Measurements from ENCODE around the gene DLGAP1.

DLGAP1 gene

DNA sequence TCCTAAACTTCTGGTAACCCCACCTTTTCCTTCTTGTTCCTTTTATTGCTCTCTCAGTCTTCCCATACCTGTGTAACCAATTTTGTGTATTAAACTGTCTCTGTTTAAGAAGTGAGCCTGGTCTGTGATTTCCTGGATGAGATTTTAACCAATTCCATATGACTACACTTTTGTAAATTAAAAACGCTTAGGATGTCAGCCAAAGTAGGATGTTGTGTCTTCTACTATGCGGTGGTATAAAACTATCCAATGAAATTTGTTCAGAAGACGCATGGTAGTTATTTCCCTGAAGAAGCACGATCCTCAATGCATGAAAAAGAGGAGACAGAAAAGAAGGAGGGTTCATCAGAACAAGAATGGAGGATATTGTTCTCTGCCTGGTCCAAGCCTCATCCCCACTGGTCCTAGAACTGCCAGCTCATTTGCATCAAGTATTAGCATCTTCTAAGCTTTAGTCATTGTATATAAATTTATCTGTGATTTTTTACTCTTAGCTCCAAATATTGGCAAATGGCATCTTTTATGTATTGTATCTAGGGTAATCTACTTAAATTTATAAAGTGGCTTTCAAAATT, 877.7 kb downstream of the DLGAP1 start:
- no peaks in the 10 kb centered on the region for H3K36me3 Mint-ChIP-seq
- no peak overlapping the region for H3K27ac Mint-ChIP-seq

GRCh38 chr18:3572761-3573160, 882.3 kb downstream of the DLGAP1 start:
- no peak overlapping the region for H3K27ac Mint-ChIP-seq

More for the DNA sequence above, 877.7 kb downstream of the DLGAP1 start:
- Mint-ChIP-seq H3K4me1 (ENCODE audit: low read depth) (no peaks in the 10 kb centered on the region), H3K27me3 (no peaks in the 10 kb centered on the region), H3K4me3 (no peak overlapping the region), H3K9me3 (ENCODE audit: low read depth) (no peaks in the 10 kb centered on the region)

GRCh38 chr18:3566851-3567250, 888.3 kb downstream of the DLGAP1 start:
- H3K9me3 Mint-ChIP-seq (ENCODE audit: low read depth) = peaks cover 4% of the 10 kb centered on the region
- no peak overlapping the region for H3K27ac Mint-ChIP-seq
- H3K4me3 Mint-ChIP-seq = no peak overlapping the region
- H3K27me3 Mint-ChIP-seq = no peaks in the 10 kb centered on the region
- H3K36me3 Mint-ChIP-seq = no peaks in the 10 kb centered on the region
- H3K4me1 Mint-ChIP-seq (ENCODE audit: low read depth) = no peaks in the 10 kb centered on the region

More at GRCh38 chr18:3572761-3573160, 882.3 kb downstream of the DLGAP1 start:
- Mint-ChIP-seq H3K27me3 (no peaks in the 10 kb centered on the region), H3K36me3 (no peaks in the 10 kb centered on the region), H3K4me1 (ENCODE audit: low read depth) (no peaks in the 10 kb centered on the region), H3K4me3 (no peak overlapping the region), H3K9me3 (ENCODE audit: low read depth) (no peaks in the 10 kb centered on the region)

DNA sequence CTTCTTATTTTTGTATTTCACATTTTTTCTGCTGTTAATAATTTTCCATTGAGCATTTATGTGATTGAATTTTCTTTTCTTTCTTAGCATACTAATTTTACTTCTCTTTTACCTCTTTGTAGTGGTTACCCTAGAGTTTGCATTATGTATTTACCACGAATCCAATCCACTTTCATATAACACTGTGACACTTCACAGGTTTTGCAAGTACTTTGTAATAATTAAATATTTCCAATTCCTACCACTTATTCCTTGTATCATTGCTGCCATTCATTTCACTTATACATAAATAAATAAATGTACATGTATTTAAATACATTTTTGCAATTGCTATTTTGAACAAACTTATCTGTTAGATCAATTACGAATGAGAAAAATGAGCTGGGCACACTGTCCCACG, 894.4 kb downstream of the DLGAP1 start:
- peaks cover 4% of the 10 kb centered on the region for H3K9me3 Mint-ChIP-seq (ENCODE audit: low read depth)
- no peaks in the 10 kb centered on the region for H3K27me3 Mint-ChIP-seq
- H3K36me3 Mint-ChIP-seq = no peaks in the 10 kb centered on the region
- H3K4me3 Mint-ChIP-seq = no peak overlapping the region
- no peaks in the 10 kb centered on the region for H3K4me1 Mint-ChIP-seq (ENCODE audit: low read depth)
- H3K27ac Mint-ChIP-seq = no peak overlapping the region

- H3K36me3 Mint-ChIP-seq = no peaks in the 10 kb centered on the region
- no peak overlapping the region for H3K27ac Mint-ChIP-seq
- H3K4me3 Mint-ChIP-seq = no peak overlapping the region
- no peaks in the 10 kb centered on the region for H3K27me3 Mint-ChIP-seq
- no peaks in the 10 kb centered on the region for H3K4me1 Mint-ChIP-seq (ENCODE audit: low read depth)
- no peaks in the 10 kb centered on the region for H3K9me3 Mint-ChIP-seq (ENCODE audit: low read depth)
Measured at GRCh38 chr18:3554811-3555427, 900.2 kb downstream of the DLGAP1 start.

DNA sequence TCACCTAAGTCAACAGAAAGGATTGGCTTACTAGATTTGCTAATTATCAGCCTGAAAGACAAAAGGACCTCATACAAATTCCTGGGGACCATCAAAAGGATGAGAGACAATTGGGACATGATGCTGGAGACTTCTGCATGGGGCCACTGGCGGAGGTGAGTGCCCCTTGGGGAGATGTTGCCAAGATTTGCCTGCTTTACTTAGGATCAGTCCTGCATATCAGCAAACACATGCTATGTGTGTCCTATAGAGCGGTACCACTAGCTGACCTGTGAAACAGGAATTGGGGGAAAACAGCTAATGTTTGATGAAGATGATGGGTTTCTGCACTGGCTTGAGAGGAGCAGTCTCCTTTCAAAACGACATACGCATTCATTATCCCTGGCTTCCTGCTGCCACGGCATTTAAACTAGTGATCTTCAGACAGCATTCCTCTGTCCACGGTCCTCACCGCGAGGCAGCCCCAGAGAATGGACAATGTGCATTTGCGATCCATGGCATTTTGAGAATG, 901.0 kb downstream of the DLGAP1 start:
- Mint-ChIP-seq H3K9me3 (ENCODE audit: low read depth) (no peaks in the 10 kb centered on the region), H3K4me1 (ENCODE audit: low read depth) (no peaks in the 10 kb centered on the region), H3K27me3 (no peaks in the 10 kb centered on the region), H3K27ac (no peak overlapping the region), H3K4me3 (no peak overlapping the region), H3K36me3 (no peaks in the 10 kb centered on the region)

GRCh38 chr18:3552305-3552704, 902.8 kb downstream of the DLGAP1 start:
- no peaks in the 10 kb centered on the region for H3K36me3 Mint-ChIP-seq
- no peaks in the 10 kb centered on the region for H3K4me1 Mint-ChIP-seq (ENCODE audit: low read depth)
- no peak overlapping the region for H3K4me3 Mint-ChIP-seq
- no peaks in the 10 kb centered on the region for H3K9me3 Mint-ChIP-seq (ENCODE audit: low read depth)
- no peak overlapping the region for H3K27ac Mint-ChIP-seq
- no peaks in the 10 kb centered on the region for H3K27me3 Mint-ChIP-seq

- no peaks in the 10 kb centered on the region for H3K4me1 Mint-ChIP-seq (ENCODE audit: low read depth)
Measured at GRCh38 chr18:3547891-3548615, 907.1 kb downstream of the DLGAP1 start.

GRCh38 chr18:3546106-3546505, 909.0 kb downstream of the DLGAP1 start:
- H3K36me3 Mint-ChIP-seq = no peaks in the 10 kb centered on the region
- H3K9me3 Mint-ChIP-seq (ENCODE audit: low read depth) = no peaks in the 10 kb centered on the region
- H3K27me3 Mint-ChIP-seq = no peaks in the 10 kb centered on the region
- no peaks in the 10 kb centered on the region for H3K4me1 Mint-ChIP-seq (ENCODE audit: low read depth)
- no peak overlapping the region for H3K4me3 Mint-ChIP-seq
- H3K27ac Mint-ChIP-seq = no peak overlapping the region

More at GRCh38 chr18:3547891-3548615, 907.1 kb downstream of the DLGAP1 start:
- H3K9me3 Mint-ChIP-seq (ENCODE audit: low read depth) = no peaks in the 10 kb centered on the region
- no peaks in the 10 kb centered on the region for H3K36me3 Mint-ChIP-seq
- H3K27ac Mint-ChIP-seq = no peak overlapping the region
- H3K27me3 Mint-ChIP-seq = no peaks in the 10 kb centered on the region
- no peak overlapping the region for H3K4me3 Mint-ChIP-seq

GRCh38 chr18:3544537-3544936, 910.6 kb downstream of the DLGAP1 start:
- H3K4me1 Mint-ChIP-seq (ENCODE audit: low read depth) = no peaks in the 10 kb centered on the region
- no peak overlapping the region for H3K27ac Mint-ChIP-seq
- H3K27me3 Mint-ChIP-seq = no peaks in the 10 kb centered on the region
- no peaks in the 10 kb centered on the region for H3K36me3 Mint-ChIP-seq
- no peak overlapping the region for H3K4me3 Mint-ChIP-seq
- H3K9me3 Mint-ChIP-seq (ENCODE audit: low read depth) = no peaks in the 10 kb centered on the region

GRCh38 chr18:3541549-3542386, 913.3 kb downstream of the DLGAP1 start:
- H3K27ac Mint-ChIP-seq = no peak overlapping the region
- no peaks in the 10 kb centered on the region for H3K4me1 Mint-ChIP-seq (ENCODE audit: low read depth)
- H3K27me3 Mint-ChIP-seq = no peaks in the 10 kb centered on the region
- H3K9me3 Mint-ChIP-seq (ENCODE audit: low read depth) = no peaks in the 10 kb centered on the region
- no peaks in the 10 kb centered on the region for H3K36me3 Mint-ChIP-seq
- no peak overlapping the region for H3K4me3 Mint-ChIP-seq

DNA sequence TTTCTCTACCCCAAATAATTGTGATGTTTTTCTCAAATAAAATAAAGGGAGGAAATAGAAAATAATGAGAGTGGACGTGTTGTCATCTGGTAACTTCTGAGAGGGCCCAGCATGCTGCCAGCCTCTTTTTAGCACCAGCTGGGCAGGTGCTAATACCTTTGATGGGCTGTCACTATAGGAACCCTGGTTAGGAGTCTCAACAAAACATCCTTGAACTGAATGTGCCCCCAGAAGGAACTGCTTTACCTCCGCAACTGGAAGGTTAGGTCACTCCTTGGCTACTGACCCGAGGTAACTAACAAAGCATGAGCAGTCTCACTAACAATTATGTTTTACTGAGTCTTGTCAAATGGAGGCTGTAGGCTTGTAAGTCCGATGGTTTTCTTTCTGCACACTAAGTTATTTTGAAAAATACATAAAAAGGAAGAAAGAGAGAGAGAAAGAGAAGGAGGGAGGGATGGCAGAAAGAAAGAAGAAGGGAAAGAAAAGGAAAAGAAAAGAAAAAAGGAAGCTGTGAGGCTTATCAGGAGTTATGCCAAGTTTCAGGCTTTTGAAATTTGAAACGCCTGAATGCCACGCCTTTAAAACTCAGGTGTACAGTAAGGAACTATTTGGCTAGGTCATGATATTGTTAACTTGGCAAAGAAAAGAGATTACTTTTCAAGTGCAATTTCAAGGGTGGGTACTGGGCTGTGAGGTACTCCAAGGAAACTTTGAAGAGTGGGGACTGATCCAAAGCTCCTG, 914.1 kb downstream of the DLGAP1 start:
- H3K27ac Mint-ChIP-seq = no peak overlapping the region
- no peaks in the 10 kb centered on the region for H3K4me1 Mint-ChIP-seq (ENCODE audit: low read depth)
- no peaks in the 10 kb centered on the region for H3K9me3 Mint-ChIP-seq (ENCODE audit: low read depth)
- H3K36me3 Mint-ChIP-seq = no peaks in the 10 kb centered on the region
- no peaks in the 10 kb centered on the region for H3K27me3 Mint-ChIP-seq
- no peak overlapping the region for H3K4me3 Mint-ChIP-seq

DNA sequence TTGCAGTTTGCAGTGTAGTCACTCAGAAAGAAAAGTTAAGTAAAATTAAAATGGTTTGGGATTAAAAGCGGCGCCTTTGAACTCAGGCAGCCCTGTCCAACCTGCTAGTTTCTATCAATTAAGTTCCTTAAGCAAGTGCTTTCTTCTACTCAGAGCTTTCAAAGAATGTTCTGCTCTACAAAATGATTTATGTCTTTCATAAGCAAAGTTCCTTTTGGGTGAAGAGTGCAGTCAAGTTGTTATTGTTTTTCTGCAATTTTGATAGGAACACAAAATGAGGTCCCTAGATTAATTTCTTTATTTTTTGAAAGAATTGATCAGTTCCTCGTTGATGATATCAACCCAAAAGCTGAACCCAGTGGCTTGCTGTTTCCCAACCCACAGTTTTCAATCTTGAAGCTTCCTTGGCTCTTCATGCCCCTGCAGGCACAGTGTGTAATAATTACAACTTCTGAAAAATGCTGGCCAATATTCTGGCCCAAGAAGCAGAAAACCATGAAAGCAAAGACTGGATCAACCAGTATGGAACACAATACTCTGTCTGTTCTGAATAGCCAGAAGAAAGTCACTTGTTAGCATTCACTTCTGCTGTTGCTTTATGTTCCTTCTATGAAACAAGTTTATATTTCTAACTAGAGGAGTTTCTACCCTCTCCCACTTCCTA, 916.0 kb downstream of the DLGAP1 start:
- H3K9me3 Mint-ChIP-seq (ENCODE audit: low read depth) = no peaks in the 10 kb centered on the region
- no peaks in the 10 kb centered on the region for H3K36me3 Mint-ChIP-seq
- no peaks in the 10 kb centered on the region for H3K27me3 Mint-ChIP-seq
- no peak overlapping the region for H3K4me3 Mint-ChIP-seq
- H3K27ac Mint-ChIP-seq = no peak overlapping the region
- H3K4me1 Mint-ChIP-seq (ENCODE audit: low read depth) = no peaks in the 10 kb centered on the region

- Mint-ChIP-seq H3K36me3 (no peaks in the 10 kb centered on the region), H3K27me3 (no peaks in the 10 kb centered on the region), H3K4me1 (ENCODE audit: low read depth) (no peaks in the 10 kb centered on the region), H3K9me3 (ENCODE audit: low read depth) (no peaks in the 10 kb centered on the region), H3K27ac (no peak overlapping the region), H3K4me3 (no peak overlapping the region)
Measured at GRCh38 chr18:3538456-3538855, 916.7 kb downstream of the DLGAP1 start.
